Fibroblast of upper back skin (primary cell): ENCODE data around the gene RCVRN.

Source experiments
- DNase-seq: peaks from one replicate; pipeline ENCODE4 v3.0.0-alpha.2; 2013

The RCVRN gene

DNA sequence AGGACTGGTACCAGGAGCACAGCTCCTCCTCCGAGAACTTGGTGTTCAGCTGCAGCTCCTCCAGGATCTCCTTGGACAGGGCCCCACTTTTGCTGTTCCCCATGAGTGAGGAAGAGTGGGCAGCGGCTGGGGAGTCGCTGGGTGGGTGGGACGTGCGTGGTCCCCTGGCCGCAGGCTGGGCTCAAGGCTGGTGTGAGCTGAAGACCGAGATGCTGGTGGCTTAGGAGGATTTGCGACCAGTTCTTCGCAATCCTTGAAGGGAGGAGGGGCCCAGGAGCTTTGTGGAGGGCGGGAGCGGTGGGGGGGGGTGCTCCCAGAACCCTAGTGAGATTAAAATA is at the start of gene RCVRN:
RCVRN (minus strand) TSS at position 194 of the 338 bp plus-strand sequence; CDS start at position 103, 91 bp downstream.
- no peak for DNase-seq

- DNase-seq = no peak
Measured at GRCh38 chr17:9953492-9953891, 48.4 kb upstream of the RCVRN start.

- no peak for DNase-seq
Measured at GRCh38 chr17:9951803-9952202, 46.7 kb upstream of the RCVRN start.

DNA sequence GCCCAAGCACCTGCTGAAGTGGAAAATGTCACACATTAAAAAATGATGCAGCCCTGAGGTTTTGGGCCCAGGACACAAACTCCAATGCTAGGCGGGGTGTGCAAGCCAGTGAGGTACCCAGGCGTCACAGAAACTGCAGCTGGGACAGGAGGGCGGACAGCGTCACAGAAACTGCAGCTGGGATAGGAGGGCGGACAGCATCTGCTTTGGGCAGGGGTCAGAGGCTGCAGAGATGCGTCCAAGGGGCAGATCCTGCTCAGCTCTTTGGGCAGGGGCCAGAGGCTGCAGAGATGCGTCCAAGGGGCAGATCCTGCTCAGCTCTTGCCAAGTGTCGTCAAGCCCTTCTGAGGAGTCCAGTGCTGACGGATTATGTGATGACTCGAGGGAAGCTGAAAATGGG is 43.9 kb upstream of the RCVRN start:
- no peak for DNase-seq

- DNase-seq = no peak
Measured at GRCh38 chr17:9944704-9945103, 39.6 kb upstream of the RCVRN start.

DNA sequence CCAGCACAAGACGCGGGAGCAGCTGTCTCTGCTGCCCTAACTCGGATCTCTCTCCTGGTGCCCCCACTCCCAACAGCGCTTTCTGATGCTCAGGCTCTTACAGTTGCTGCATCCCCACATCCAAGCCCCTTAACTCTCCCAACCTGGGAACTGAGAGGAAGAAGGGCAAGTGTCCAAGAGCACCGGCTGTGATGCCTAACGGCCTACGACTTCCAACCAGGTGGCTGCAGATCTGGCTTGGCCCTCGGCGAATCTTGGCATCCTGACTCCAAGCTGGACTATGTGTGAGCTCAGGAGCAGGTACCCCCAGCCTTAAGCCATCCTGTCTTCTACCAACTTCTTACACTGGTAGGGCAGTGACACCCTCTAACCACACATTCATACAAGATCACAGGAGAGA is 38.3 kb upstream of the RCVRN start:
- DNase-seq = no peak

DNA sequence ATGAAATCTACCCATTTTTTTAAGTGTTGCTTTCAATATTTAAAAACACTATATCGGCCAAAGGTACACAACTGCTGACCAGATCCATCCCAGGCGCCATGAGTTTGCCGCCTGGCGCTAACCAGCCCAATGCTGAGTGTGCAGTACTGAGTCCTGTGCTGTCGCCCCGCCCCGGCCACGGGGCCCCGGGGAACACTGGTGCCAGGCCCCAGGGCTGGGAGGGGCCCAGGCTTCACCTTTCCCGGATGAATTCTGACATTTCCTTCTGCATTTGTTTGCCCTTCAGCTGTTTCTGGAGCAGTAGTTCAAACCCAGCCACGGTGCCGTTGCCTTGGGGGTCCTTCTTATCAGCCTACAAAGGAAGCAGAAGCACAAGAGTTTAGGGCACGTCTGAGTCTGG is 37.8 kb upstream of the RCVRN start:
- no peak for DNase-seq

DNA sequence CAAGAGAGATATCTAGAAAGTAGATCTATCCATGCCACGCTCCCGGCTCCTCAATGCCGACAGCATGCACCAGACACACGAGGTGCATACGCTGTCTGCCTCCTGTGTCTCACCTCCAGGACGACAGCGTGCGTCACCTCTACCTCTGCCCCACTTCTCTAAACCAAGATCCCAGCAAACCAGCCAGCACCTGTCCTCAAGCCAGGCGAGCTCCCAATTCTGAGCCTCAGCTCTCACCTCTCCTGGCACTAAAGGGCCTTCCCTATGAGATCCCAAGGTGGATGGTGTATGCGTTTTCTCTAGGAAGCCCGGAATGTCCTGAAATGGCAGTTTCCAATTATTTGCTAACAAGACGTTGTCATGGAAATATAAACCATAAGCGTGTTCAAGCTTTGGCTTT is 36.2 kb upstream of the RCVRN start:
- DNase-seq = no peak

GRCh38 chr17:9940841-9941240 is 35.8 kb upstream of the RCVRN start:
- DNase-seq = no peak

DNA sequence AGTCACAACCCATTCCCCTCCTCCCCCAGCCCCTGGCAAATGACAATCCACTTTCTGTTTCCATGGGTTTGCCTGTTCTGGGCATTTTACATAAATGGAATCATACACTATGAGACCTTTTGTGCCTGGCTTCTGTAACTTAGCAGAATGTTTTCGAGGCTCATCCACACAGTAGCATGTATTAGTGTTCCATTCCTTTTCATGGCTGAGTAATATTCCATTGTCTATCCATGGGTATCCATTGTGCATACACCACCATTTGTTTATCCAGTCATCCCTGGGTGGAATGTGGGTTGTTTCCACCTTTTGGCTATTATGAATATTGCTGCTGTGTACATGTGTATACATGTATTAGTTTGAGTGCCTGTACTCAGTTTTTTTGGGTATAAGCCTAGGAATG is 33.7 kb upstream of the RCVRN start:
- no peak for DNase-seq

- peak; percentile 31 for DNase-seq
Measured at GRCh38 chr17:9937901-9938300, 32.8 kb upstream of the RCVRN start.

DNA sequence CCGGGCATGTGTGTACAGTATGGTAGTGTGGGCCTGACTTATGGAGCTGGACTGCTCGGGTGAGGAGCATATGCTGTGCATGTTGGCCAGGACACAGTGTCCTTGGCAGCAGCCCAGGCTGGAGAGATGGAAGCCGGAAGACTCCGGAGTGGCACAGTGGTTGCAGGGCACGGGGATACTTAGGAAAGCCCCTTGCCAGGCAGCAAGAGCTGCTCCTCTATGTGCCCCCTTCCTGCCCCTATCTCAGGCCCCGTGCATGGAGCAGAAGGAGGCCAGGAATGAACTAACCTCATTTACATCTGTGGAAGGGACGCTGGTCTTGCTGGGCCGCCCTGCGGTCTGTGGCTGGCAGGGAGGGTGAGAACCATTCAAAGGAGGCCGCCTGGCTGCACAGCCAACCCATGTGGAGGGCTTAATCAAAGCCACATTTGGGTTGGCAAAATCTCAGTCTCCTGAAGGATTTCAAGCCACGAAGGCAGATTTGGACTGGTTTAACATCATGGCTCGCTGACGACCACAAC is 32.2 kb upstream of the RCVRN start:
- DNase-seq = peak; percentile 85

DNA sequence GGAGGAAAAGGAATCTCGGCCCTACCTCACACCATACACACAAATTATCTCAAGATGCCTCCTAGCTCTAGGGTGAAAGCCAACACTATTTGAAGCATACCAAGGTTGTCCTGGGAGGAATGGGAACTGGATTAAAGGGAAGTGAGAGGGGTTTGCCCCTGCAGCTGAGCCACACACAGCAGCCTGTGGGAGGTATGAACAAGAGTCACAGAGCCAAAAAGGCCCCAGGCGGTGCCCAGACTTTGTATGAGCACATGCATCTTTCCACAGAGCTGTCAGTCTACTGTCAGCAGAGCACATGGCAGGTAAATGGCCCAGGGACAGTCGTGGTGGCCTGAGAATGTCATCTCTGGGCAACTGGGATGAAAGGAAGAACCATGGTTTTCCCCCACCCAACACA is 31.0 kb upstream of the RCVRN start:
- DNase-seq = no peak

- DNase-seq = no peak
Measured at GRCh38 chr17:9935408-9935807, 30.3 kb upstream of the RCVRN start.

- DNase-seq = no peak
Measured at GRCh38 chr17:9934331-9934730, 29.3 kb upstream of the RCVRN start.

- peak; percentile 63 for DNase-seq
Measured at GRCh38 chr17:9932491-9932890, 27.4 kb upstream of the RCVRN start.

DNA sequence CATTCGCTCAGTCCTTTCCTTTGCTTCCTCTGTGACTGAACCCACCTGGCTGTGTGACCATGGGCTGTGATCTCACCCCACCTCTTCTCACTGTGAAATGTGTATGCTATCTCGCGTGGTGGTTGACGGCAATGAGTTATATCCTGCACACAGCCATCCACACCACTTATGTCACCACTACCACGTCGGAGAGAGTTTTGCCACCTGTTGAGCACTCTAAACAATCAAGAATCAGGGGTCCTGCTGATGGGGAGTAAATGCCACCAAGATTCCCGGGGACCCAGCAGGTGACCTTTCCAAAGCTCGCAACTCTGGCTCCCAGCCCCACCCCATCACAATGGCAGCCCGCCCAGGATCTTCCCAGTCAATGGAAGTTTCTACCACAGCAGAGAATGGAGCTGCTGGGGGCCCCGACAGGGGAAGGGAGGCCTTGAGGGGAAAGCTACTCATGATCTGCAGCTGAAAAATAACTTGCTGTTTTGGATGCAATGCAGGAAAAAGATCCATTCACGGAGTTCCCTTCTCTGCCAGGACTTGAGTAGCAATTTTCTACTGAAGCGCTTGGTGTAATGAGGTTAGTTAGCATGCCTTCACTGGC is 26.2 kb upstream of the RCVRN start:
- no peak for DNase-seq

DNA sequence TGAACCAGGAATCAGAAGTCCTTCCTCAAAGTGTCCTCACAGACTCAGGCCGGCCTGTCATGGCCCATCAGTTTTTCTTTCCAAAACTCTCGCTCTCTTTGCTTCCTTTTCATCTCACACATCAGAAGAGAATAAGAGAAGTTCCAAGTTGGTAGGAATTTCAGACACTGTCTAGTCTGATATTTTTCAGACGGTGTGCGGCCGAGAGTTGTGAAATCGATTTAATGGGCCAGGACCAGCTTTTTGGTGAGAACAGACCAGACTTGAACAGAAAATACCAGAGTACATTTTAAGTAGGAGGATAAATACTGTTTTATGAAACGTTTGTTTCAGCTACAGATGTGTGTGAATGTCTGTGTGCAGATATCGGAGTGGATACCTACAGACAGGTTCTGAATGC is 24.8 kb upstream of the RCVRN start:
- DNase-seq = peak; percentile 33

DNA sequence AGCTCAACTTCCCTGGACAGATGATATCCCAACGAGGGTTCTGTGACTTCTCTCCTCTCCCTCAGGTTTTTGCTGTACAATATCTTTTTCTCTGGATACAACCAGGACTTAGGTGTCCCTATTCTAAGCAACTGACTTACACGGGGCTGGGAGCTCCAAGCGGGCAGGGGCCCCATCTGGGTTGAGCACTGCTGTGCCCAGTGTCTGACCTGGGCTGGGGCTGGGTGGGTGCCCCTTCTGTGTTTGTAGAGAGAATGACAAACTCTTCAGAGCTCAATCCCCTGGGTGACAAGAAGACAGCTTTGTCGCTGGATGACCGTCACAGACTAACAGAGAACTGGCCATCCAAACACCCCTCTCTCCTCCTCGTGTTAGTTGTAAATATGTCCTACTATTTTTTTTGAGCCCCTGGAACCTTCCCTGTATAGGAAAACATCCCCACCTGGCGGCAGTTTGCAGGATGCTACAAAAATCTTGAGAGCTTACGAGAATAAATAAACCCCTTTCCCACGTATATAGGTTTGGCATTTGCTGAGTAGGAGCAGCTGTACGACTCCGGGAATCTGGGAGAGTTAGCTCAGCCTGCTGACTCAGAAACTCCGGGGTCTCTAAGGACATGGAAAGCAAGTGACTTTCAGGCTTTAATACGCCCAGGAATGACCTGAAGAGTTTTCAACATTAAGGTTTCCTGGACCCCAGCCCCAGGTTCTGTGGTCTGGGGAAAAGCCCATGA is 23.7 kb upstream of the RCVRN start:
- peak; percentile 92 for DNase-seq

DNA sequence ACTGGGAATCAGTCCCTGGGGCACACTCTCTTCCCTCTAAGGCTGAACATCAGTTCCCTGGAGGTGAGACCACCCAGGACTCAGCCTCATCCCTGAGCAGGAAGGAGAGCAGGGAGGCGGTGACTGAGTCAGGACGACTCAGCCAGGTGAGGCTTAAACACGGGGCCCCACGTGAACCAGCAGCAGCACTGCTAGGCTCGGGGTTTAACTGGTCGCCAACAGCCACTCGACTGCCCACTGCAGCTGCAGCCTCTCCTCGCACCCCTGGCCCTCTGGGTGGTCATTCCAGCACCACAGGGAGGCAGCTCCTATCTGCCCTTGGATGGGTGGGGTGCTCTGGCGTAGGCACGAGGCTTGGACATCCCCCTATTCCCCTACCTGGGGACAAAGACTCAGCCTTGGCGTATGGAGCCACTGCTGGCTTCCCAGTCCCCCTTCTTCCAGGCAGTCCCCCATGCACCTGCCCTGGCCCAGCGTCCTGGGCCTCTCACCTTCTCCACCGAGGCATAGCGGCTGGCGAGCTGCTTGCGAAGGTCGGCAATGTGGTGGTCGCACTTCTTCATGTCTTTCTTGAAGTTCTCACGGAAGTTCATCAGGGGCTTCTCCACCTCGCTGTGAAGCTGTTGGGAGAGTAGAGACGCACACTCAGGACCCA is 21.2 kb upstream of the RCVRN start:
- no peak for DNase-seq

- no peak for DNase-seq
Measured at GRCh38 chr17:9925457-9925856, 20.4 kb upstream of the RCVRN start.

DNA sequence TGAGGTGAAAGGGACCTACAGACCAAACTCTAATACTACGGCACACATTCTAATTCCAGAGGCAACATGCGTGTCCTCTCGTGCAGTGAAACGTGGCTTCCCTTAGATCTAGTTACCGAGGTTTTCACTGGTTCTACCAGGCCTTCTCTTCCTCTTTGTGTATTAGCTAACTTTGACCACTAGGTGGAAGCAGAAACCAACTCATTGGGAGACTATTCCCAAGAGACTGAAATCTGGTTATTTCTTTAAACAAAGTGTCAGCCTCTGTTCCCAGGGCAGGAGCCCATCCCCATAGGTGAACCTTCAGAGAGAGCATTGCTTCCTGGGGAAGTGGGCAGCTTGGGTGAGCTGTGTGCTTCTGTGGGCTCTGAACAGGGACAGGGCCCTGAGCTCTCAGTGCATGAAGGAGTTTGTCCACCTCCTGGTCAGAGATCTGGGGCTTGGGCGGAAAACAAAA is 19.7 kb upstream of the RCVRN start:
- peak; percentile 78 for DNase-seq

GRCh38 chr17:9922012-9922848 is 17.2 kb upstream of the RCVRN start:
- no peak for DNase-seq
